ENCODE data around the gene TMEM121. TPM values are rescaled to one million over a fixed set of nuclear protein-coding genes. Genes with fewer than 3 reads are reported as not detected.

Gene TMEM121
- total and polyA plus RNA-seq, 2 of the 8 experiments (the other 6 are each of a cell fraction or from before 2014, with no cell fraction given), result 1.9 TPM; not detected in 1

DNA sequence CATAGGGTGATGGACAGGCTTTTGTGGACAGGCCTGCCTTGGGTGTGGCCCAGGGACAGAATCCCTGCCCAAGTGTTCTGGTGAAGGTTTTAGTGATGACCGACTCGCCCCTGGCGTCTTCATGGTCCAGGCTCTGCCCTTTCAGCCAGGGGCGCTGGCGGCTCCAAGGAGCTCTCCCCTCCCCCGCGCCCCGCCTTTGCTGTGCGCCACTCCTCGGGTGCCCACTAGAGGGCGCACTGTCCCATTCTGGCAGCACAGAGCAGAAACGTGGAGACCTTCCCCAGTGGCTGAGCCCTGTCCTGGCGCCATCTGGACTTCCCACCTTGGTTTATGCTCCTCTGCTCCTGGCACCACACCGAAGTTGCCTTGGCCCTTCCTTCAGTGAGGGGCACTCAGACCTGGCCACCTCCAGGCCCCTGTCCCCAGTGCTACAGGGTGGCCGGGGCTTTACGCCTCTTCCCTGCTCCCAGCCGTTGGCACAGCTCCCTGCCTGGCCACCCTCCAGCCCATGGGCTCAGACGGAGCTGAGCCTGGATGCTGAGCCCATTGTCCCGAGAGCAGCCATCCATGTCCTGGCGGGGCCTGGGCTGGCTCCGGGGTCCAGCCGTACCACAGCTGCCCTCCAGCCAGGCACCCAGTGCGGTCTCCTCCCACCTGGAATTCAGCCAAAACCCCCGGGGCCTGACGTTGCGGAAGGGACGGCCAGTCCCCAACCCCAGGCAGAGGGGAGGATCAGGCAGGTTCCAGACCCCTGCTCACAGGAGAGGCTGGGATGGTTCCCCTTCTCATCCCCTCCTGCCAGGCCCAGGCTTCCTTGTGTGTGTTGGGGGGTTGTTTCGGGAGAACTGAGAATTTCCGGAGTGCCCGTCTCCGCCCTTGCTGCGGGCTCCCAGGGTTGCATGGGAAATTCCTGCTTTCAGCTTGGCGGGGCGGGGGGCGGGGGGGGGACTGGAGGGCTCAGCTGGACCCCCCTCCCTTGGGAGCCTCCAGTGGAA is 45.3 kb upstream of the TMEM121 start (continued):
- 0 out of 2 replicates have a peak, but pooled peaks have one; percentile 26 for TF ChIP-seq SP4 (IDR thresholded peaks at IDR 0.05; ENCODE audit: low read length)
- TF ChIP-seq, protein P1, sequence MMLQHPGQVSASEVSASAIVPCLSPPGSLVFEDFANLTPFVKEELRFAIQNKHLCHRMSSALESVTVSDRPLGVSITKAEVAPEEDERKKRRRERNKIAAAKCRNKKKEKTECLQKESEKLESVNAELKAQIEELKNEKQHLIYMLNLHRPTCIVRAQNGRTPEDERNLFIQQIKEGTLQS (IDR thresholded peaks at IDR 0.05; ENCODE audit: insufficient read depth, low read depth, low read length), result no peak
- TF ChIP-seq, protein P2, sequence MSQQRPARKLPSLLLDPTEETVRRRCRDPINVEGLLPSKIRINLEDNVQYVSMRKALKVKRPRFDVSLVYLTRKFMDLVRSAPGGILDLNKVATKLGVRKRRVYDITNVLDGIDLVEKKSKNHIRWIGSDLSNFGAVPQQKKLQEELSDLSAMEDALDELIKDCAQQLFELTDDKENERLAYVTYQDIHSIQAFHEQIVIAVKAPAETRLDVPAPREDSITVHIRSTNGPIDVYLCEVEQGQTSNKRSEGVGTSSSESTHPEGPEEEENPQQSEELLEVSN (IDR thresholded peaks at IDR 0.05), result peak; percentile 60
- TF ChIP-seq RBBP5 (IDR thresholded peaks at IDR 0.05; ENCODE audit: borderline replicate concordance, low read depth, low read length), result no peak
- peak in 1 of 2 experiments; percentile 82; a peak in 2 of 4 replicates for TF ChIP-seq SIN3A (conservative IDR thresholded peaks at IDR 0.05 in 1 of 2, IDR thresholded peaks at IDR 0.05 in 1 of 2; ENCODE audit: low read depth in 1 of 2, low read length in 2 of 2)
- TF ChIP-seq POU5F1 (IDR thresholded peaks at IDR 0.05; ENCODE audit: low read depth, low read length), result no peak
- peak; percentile 85 for TF ChIP-seq POLR2AphosphoS5 (IDR thresholded peaks at IDR 0.05; ENCODE audit: low read depth, low read length)
- TF ChIP-seq RXRA (IDR thresholded peaks at IDR 0.05; ENCODE audit: insufficient read depth, low read depth, low read length), result peak; percentile 80; the same call in 1 of the 2 replicates
- no peak for TF ChIP-seq BACH1 (IDR thresholded peaks at IDR 0.05; ENCODE audit: low read length)
- TF ChIP-seq KDM5A (IDR thresholded peaks at IDR 0.05; ENCODE audit: low read length), result no peak
- no peak for TF ChIP-seq KDM1A (IDR thresholded peaks at IDR 0.05; ENCODE audit: borderline replicate concordance, low read length)
- no peak for TF ChIP-seq JUN (IDR thresholded peaks at IDR 0.05; ENCODE audit: low read depth, low read length)
- peak; percentile 30; the same call in 1 of the 2 replicates for TF ChIP-seq PHF8 (conservative IDR thresholded peaks at IDR 0.05; ENCODE audit: low read depth, low read length)
- no peak for TF ChIP-seq TEAD4 (IDR thresholded peaks at IDR 0.05; ENCODE audit: low read depth, low read length)
- no peak for TF ChIP-seq SIX5 (IDR thresholded peaks at IDR 0.05; ENCODE audit: low read depth, low read length)
- TF ChIP-seq CHD1 (IDR thresholded peaks at IDR 0.05; ENCODE audit: low read depth, low read length), result no peak
- TF ChIP-seq TCF12 (IDR thresholded peaks at IDR 0.05; ENCODE audit: low read depth, low read length), result peak; percentile 89
- TF ChIP-seq CHD2 (IDR thresholded peaks at IDR 0.05; ENCODE audit: low read length), result peak; percentile 44; the same call in 1 of the 2 replicates
- no peak for TF ChIP-seq TAF7 (optimal IDR thresholded peaks at IDR 0.05; ENCODE audit: borderline replicate concordance, low read depth, low read length)
- TF ChIP-seq NRF1 (IDR thresholded peaks at IDR 0.05; ENCODE audit: low read depth, low read length), result no peak

Data from H1 (cell line).